HL-60/S4 treated with phorbol 12-myristate 13-acetate at 8.2 ng/mL for 4 days and 3 days (cell line): ENCODE results near the gene RPRML.
"Not testable (repeated sequence)": the region's sequence is repeated elsewhere in the genome, so short reads cannot be mapped to it uniquely, and the experiment has no call there.

ENCODE experiments used
- in situ Hi-C: fragments of 300-500 bp; cut with MboI; formaldehyde crosslinking; loops from 2 replicates; pipeline ENCODE4 v1.15.0; 2022; ENCODE audit warnings: low sequenced_read_pairs

RPRML gene

GRCh38 chr17:46979147-46979863 is at the start of gene RPRML:
Gene RPRML (minus strand): TSS chr17:46979253. CDS start chr17:46979007, 246 bp downstream.
- in situ Hi-C loops = no loop called here

DNA sequence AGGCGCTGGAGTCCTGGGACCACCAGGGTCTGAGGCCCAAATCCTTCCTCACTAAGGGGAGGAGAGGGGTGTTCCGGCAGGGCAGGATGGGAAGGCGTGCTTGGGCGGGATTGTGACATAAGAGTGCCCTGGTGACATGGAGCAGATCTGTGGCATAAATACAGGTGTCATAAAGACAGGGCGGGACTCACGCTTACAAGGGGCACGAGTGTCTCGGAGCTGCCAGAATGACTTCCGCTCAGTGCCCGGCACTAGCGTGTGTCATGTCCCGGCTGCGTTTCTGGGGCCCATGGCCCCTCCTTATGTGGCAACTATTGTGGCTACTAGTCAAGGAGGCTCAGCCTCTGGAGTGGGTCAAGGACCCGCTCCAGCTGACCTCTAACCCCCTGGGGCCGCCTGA is 37.9 kb upstream of the RPRML start:
- in situ Hi-C loops = not testable (repeated sequence)

- in situ Hi-C loops = no loop called here
Observed at GRCh38 chr17:47013341-47013740, 34.3 kb upstream of the RPRML start.

- in situ Hi-C loops = no loop called here
Observed at GRCh38 chr17:47012457-47012856, 33.4 kb upstream of the RPRML start.

GRCh38 chr17:47009759-47010594 is 30.9 kb upstream of the RPRML start:
- in situ Hi-C loops = no loop called here

GRCh38 chr17:47004906-47005305 is 25.9 kb upstream of the RPRML start:
- in situ Hi-C loops = no loop called here

DNA sequence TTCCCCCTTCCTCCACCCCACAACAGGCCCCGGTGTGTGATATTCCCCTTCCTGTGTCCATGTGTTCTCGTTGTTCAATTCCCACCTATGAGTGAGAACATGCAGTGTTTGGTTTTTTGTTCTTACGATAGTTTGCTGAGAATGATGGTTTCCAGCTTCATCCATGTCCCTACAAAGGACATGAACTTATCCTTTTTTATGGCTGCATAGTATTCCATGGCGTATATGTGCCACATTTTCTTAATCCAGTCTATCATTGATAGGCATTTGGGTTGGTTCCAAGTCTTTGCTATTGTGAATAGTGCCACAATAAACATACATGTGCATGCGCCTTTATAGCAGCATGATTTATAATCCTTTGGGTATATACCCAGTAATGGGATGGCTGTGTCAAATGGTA is 24.8 kb upstream of the RPRML start:
- in situ Hi-C loops = not testable (repeated sequence)

- in situ Hi-C loops = no loop called here
Observed at GRCh38 chr17:46995841-46996571, 17.0 kb upstream of the RPRML start.

DNA sequence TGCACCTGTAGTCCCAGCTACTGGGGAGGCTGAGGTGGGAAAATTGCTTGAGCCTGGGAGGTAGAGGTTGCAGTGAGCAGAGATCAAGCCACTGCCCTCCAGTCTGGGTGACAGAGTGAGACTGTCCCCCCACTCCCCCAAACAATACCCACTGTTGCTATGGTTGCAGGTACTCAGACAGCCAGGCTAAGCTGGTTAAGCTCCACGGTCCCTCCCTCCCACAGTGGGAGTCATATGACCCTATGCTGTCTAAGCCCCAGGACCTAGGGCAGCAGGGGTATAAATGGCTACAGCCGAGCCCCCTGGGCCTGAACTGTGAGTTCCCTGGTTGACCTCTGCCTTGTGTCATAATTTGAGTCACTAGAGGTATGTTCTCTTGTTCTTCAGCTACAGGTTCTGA is 15.9 kb upstream of the RPRML start:
- in situ Hi-C loops = no loop called here

DNA sequence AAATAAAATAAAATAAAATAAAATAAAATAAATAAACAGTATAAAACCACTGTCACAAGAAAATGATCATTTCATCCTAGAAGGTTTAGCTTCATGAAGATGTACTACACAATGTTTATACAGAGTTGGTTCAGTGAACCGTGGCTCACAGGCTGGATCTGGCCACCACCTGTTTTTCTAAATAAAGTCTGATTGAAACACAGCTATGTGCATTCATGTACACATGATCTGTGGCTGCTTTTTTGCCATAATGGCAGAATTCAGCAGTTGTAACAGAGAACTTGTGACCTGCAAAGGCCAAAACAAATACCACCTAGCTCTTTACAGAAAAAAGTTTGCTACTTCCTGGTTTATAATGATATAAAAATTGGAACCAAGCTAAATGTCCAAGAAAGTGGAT is 12.6 kb upstream of the RPRML start:
- in situ Hi-C loops = no loop called here

GRCh38 chr17:46989637-46990431 is 10.8 kb upstream of the RPRML start:
- in situ Hi-C loops = no loop called here

DNA sequence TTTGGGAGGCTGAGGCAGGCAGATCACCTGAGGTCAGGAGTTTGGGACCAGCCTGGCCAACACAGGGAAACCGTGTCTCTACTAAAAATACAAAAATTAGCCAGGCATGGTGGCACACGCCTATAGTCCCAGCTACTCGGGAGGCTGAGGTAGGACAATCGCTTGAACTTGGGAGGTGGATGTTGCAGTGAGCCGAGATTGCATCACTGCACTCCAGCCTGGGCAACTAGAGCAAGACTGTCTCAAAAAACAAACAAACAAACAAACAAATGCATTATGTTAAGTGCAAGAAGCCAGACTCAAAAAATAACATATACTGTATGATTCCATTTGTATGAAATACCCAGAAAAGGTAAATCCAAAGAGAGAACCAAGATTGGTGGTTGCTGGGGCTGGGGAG is 8.9 kb upstream of the RPRML start:
- in situ Hi-C loops = not testable (repeated sequence)

GRCh38 chr17:46986366-46986765 is 7.3 kb upstream of the RPRML start:
- in situ Hi-C loops = no loop called here

- in situ Hi-C loops = no loop called here
Observed at GRCh38 chr17:46984892-46985291, 5.8 kb upstream of the RPRML start.

DNA sequence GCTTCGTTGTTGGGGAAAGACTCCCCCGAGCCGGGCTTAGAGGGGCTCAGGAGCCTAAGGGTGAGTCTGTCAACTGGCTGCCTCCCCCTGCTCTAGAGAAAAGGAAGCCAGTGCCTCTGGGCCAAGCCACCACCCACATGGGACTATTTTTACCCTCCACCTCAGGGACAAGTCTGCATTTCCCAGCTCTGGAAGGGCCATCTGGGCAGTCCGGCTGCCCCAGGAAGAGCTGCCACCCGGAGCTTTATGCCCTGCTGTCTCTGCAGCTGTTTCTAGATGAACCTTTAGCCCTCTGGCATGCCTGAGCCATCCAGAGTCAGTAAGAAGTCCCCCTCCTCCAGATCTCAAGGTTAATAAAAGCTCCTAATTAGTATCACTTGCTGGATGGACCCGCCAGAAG is 5.3 kb upstream of the RPRML start:
- in situ Hi-C loops = no loop called here

DNA sequence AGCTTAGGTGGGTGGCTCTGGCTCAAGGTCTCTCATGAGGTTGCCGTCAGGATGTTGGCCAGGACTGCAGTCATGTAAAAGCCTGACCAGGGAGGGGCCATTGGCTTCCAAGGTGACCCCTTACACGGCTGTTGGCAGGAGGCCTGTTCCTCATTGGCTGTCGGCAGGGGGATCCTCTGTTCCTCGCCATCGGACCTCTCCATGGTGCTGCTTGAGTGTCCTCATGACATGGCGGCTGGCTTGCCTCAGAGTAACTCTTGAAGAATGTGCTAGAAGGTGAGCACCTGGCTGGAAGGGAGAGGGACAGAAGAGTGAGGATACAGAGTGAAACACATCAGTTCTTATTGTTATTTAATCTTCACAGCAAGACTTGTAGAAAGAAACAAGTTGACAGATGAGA is 4.7 kb upstream of the RPRML start:
- in situ Hi-C loops = no loop called here

- in situ Hi-C loops = no loop called here
Observed at GRCh38 chr17:46982577-46982976, 3.5 kb upstream of the RPRML start.

- in situ Hi-C loops = no loop called here
Observed at GRCh38 chr17:46978489-46979146, 435 bp downstream of the RPRML start.

DNA sequence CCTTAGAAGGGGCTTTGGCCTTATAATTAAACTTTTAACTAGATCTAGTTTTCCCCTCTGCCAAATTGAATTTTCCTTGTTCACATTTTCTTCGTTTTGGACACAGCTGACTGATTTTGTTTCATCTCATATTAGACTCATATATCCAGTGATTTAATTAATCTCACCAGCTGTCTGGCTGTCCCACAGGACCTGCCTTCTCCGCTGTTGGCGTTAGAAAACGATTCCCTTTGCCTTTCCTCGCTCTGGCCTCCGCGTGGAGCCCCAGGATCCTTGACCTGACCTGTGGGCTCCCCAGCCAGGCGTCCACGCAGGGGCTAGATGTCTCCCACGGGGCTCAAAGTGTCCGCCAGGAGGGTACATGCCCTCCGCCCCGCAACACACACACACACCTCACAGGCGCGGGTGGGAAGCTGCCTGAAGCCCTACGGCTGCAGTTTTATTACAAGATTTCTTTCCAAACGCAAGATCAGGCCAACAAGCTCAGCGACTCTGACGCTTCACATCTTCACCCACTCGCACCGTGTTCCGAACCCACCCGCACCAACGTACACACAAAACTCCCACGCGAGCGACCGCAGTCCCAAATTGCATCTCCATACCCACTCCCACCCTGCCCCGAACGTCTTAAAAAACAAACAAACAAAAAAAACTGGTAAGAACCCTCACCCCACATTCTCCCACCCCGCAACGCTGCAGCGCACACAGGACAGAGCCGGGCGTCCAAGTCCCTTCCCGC is 1.1 kb downstream of the RPRML start:
- in situ Hi-C loops = no loop called here

DNA sequence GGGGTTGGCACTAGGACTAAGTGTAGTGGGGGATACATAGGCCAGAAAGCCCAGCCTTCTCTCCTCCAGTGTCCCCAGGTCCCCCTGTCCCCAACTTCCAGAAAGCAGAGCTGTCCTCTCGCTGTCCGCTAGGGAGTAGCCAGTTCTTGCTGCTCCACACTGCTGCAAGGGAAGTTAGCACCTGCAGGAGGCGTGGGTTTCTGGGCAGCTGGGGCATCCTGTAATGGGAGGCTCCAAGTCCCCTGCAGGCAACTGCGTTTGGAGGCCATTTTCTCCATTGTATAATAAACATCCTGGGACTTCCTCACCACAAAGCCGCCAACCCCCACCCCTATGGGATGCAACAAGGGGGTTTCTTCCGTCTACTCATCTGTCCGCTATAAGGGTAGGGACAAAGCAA is 1.7 kb downstream of the RPRML start:
- in situ Hi-C loops = no loop called here
